Endothelial cell of umbilical vein (primary cell): ENCODE measurements around the gene TARDBP.

Source experiments
- CTCF ChIP-seq, 2 donors: IDR thresholded peaks; 1 replicate in 1 of 2; 2 replicates in 1 of 2; pipeline ENCODE4 v1.5.1; 2011; ENCODE audit warnings: low read length in 2 of 2, mild to moderate bottlenecking in 2 of 2, moderate library complexity in 2 of 2, control low read depth in 1 of 2, inconsistent platforms in 1 of 2, low read depth in 1 of 2; ENCODE audit not compliant: insufficient read depth in 1 of 2; ENCODE audit errors: extremely low read depth in 1 of 2
- EZH2 ChIP-seq: IDR thresholded peaks from 2 replicates; pipeline ENCODE4 v1.6.1; 2012; ENCODE audit warnings: borderline replicate concordance, low read depth, mild to moderate bottlenecking, moderate library complexity, low read length, inconsistent platforms; ENCODE audit not compliant: severe bottlenecking
- FOS ChIP-seq: IDR thresholded peaks from 2 replicates; pipeline ENCODE4 v1.6.1; 2011; ENCODE audit warnings: mild to moderate bottlenecking, low read length, moderate library complexity, borderline replicate concordance; ENCODE audit not compliant: insufficient read depth
- JUN ChIP-seq: IDR thresholded peaks from 2 replicates; pipeline ENCODE4 v1.6.1; 2011; ENCODE audit warnings: borderline replicate concordance, low read depth; ENCODE audit not compliant: insufficient read length, insufficient read depth
- POLR2AphosphoS5 ChIP-seq: IDR thresholded peaks from 2 replicates; pipeline ENCODE4 v1.6.1; 2012; ENCODE audit warnings: low read depth, mild to moderate bottlenecking, control low read depth, low read length, moderate library complexity; ENCODE audit not compliant: insufficient read depth

GRCh38 chr1:11045428-11046269 lies 33.2 kb downstream of the TARDBP start:
- no peak for TF ChIP-seq EZH2
- TF ChIP-seq CTCF (IDR thresholded peaks at IDR 0.05; ENCODE audit: extremely low read depth in 1 of 2, insufficient read depth in 1 of 2, low read depth in 1 of 2, low read length in 2 of 2): no peak
- no peak for TF ChIP-seq POLR2AphosphoS5
- TF ChIP-seq FOS: no peak
- no peak for TF ChIP-seq JUN
